Brain microvascular endothelial cell (primary cell): ENCODE data around the gene HMCES.
"Not testable (repeated sequence)": the region's sequence is repeated elsewhere in the genome, so short reads cannot be mapped to it uniquely, and the experiment has no call there.

Experiments used
- DNase-seq: peaks from one replicate; pipeline ENCODE4 v3.0.0-alpha.2; 2020
- H3K27ac ChIP-seq: fragments of 250-450 bp; sonication (Bioruptor Pico); 2 replicates; pipeline ENCODE4 v1.5.1; 2020; ENCODE audit warnings: mild to moderate bottlenecking, moderate library complexity
- H3K27me3 ChIP-seq: fragments of 250-450 bp; sonication (Bioruptor Pico); replicated peaks from 2 replicates; pipeline ENCODE4 v1.5.1; 2020; ENCODE audit warnings: mild to moderate bottlenecking
- H3K36me3 ChIP-seq: fragments of 250-450 bp; sonication (Bioruptor Pico); replicated peaks from 2 replicates; pipeline ENCODE4 v1.5.1; 2020; ENCODE audit warnings: mild to moderate bottlenecking
- H3K4me3 ChIP-seq: 2 replicates; pipeline ENCODE4 v1.5.1; 2011; ENCODE audit warnings: low read depth, mild to moderate bottlenecking, control low read depth, low read length, moderate library complexity
- in situ Hi-C: cut with HindIII; loops from 2 replicates; pipeline ENCODE4 v1.10.0; 2017; ENCODE audit warnings: low sequenced_read_pairs, low pct_ligation_motif_present
- TF ChIP-seq, protein P1 (sequence below): IDR thresholded peaks from 2 replicates; pipeline ENCODE4 v1.5.1; 2011; ENCODE audit warnings: low read depth, mild to moderate bottlenecking, moderate library complexity, low read length, control low read depth, inconsistent platforms; ENCODE audit errors: missing control alignments

The HMCES gene

DNA sequence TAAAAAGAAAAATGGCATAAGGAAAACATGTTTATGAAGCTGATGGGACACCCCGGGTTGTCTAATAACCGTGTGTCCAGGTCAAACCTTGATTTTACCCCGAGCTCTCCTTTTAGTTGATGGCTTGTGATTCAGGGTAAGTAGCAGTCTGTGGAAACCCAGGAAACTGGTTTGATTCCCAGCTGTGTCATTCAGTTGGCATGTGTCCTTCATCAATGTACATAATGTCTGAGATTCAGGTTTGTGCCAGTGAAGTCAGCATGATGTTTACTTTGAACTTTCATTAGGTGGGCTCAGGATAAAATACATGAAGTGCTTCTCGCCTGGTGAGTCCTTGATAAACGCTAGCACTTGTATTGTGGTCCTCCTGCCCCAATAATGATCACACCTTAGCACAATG lies 33.5 kb upstream of the HMCES start:
- in situ Hi-C loops: no loop called here
- Histone ChIP-seq H3K4me3 (no peak overlapping the region), H3K27me3 (no peaks in the 10 kb centered on the region), H3K36me3 (peaks cover 3% of the 10 kb centered on the region), H3K27ac (peak overlapping the region; percentile 10)
- DNase-seq: no peak
- TF ChIP-seq, protein P1, sequence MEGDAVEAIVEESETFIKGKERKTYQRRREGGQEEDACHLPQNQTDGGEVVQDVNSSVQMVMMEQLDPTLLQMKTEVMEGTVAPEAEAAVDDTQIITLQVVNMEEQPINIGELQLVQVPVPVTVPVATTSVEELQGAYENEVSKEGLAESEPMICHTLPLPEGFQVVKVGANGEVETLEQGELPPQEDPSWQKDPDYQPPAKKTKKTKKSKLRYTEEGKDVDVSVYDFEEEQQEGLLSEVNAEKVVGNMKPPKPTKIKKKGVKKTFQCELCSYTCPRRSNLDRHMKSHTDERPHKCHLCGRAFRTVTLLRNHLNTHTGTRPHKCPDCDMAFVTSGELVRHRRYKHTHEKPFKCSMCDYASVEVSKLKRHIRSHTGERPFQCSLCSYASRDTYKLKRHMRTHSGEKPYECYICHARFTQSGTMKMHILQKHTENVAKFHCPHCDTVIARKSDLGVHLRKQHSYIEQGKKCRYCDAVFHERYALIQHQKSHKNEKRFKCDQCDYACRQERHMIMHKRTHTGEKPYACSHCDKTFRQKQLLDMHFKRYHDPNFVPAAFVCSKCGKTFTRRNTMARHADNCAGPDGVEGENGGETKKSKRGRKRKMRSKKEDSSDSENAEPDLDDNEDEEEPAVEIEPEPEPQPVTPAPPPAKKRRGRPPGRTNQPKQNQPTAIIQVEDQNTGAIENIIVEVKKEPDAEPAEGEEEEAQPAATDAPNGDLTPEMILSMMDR: no peak

DNA sequence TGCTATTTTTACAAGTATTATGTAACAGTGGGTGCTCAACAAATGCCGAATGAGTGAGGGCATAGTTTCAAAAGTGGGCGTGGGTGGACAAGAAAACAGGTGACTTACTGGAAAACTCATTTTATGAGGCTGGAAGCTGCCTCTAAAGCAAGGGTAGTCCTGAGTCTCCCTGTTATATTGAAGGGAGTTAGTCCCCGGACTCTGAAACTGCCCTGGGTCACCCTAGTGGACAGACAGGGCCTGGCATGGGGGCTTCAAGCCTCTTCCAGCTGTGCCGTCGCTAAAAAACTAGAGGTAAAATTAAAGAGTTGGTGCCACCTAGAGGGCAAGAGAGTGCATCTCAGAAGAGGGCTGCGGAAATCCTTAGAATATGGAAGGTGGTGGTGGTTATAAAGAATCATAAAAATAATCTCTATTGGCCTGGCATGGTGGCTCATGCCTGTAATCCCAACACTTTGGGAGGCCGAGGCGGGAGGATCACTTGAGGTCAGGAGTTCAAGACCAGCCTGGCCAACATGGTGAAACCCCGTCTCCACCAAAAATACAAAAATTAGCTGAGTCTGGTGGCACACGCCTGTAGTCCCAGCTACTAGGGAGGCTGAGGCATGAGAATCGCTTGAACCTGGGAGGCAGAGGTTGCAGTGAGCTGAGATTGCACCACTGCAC lies 32.9 kb upstream of the HMCES start:
- peak overlapping the region; percentile 10 for H3K27ac ChIP-seq
- H3K36me3 ChIP-seq, in situ Hi-C loops, H3K4me3 ChIP-seq, H3K27me3 ChIP-seq: not testable (repeated sequence)
- DNase-seq: peak; percentile 92
- TF ChIP-seq, protein P1: peak; percentile 97

DNA sequence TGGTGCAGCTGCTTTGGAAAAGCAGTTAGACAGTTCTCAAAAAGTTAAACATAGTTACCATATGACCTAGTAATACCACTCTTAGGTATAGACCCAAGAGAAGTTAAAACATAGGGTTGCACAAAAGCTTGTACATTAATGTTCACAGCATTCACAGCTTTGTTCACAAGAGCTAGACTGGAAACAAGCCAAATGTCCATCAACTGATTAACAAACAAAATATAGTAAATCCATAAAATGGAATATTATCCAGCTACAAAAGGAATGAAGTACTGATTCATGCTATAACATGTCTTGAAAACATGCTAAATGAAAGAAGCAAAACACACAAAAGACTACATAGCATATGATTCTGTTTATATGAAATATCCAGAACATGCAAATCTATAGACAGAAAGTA lies 32.0 kb upstream of the HMCES start:
- in situ Hi-C loops: no loop called here
- peaks cover 5% of the 10 kb centered on the region for H3K36me3 ChIP-seq
- H3K4me3 ChIP-seq: no peak overlapping the region
- H3K27me3 ChIP-seq: no peaks in the 10 kb centered on the region
- TF ChIP-seq, protein P1: no peak
- DNase-seq: no peak
- no peak overlapping the region for H3K27ac ChIP-seq

DNA sequence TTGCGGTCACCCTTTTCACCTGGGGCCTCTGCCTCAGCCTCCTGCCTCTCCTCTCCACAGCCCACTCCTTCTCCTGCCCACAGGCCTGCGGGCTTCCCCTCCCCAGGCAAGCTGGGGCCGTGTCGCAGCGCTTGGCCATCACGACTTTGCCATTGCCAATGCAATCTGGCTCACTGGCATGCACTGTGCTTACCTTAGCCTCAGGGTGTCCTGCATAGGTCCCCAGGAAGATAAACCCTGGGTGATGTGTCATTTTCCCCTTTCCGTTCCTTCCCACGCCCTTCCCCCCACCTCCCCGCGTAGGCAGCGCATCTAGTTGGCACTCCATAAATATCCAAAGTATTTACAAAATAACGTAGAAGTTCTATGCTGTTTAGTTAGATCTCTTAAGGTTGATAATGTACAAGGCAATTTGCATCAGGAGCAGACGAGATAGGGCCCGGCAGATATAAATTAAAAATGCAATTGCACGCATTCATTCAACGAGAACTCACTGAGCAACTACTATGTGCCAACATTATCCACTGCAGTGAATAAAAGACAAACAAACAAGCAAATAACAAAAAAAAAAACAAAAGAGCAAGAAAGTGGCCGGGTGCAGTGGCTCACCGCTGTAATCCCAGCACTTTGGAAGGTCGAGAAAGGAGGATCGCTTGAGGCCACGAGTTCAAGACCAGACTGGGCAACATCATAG lies 30.2 kb upstream of the HMCES start:
- Histone ChIP-seq H3K4me3 (peak overlapping the region; percentile 79), H3K36me3 (peaks cover 23% of the 10 kb centered on the region), H3K27me3 (no peaks in the 10 kb centered on the region), H3K27ac (peak overlapping the region; percentile 98)
- in situ Hi-C loops: no loop called here
- no peak for DNase-seq
- TF ChIP-seq, protein P1: no peak

DNA sequence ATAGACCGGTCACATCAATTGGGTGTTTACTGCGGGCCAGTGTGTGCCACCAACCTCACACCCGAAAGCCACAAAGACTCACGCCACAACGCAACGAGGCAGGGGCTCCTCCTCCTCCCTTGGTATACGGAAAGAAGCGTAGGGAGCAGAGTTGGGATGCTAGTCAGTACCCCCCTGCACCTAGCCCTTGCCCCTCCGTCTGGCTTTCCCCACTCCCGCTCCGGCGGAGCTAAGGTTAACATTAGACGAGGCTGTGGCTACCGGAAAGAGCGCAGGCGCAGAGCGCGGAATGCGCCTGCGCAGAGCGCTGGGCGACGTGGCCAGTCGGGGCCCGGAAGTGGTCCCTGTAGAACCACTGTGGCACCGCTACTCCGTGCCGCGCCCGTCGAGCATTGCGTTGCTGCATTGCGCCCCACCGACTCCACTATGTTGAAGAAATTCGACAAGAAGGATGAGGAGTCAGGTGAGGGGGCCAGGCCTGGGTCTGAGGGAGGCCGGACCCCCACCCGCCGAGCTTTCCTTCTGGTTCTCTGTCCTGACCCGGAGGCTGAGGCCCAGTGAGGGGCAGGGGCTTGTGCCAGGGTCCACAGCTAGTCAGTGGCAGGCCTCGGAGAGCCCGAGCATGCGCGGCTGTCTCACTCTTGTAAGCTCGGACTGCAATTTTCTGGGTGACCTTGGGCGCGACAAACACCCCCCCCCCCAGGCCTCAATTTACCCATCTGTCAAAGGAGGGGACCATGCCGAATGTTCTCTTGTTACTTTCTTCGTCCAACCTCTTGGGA lies 29.2 kb upstream of the HMCES start, which contains the start of gene COPG1:
TSS of gene COPG1 (plus strand) at position 323 of the 782 bp plus-strand sequence. CDS start at position 427, 104 bp downstream.
- Histone ChIP-seq H3K27ac (peak within 1 kb of the TSS; percentile 98), H3K36me3 (peaks cover 33% of the 10 kb centered on the region), H3K4me3 (peak within 1 kb of the TSS; percentile 79), H3K27me3 (no peaks in the 10 kb centered on the region)
- DNase-seq: peak; percentile 84
- TF ChIP-seq, protein P1: no peak
- in situ Hi-C loops: no loop called here
